Aorta (tissue), 5 donors: Measurements from ENCODE around the gene U2AF2. TPM values are rescaled to one million over a fixed set of nuclear protein-coding genes. Genes with fewer than 3 reads are reported as not detected.

Experiments
- ATAC-seq: fragments of 200-7000 bp; cut with Tn5 transposase; one replicate; pipeline ENCODE4 v1.9.1; 2022; ENCODE audit warnings: moderate library complexity; ENCODE audit not compliant: low FRiP score
- DNase-seq, 2 donors: peaks; one replicate each; pipeline ENCODE4 v3.0.0-alpha.2; 2020
- H3K27ac ChIP-seq, 2 donors: one replicate each; pipeline ENCODE4 v1.5.1; 2013; ENCODE audit warnings: low read length in 2 of 2, mild to moderate bottlenecking in 2 of 2, moderate library complexity in 2 of 2, control low read depth in 1 of 2, inconsistent platforms in 1 of 2, low read depth in 1 of 2
- H3K27me3 ChIP-seq, 2 donors: one replicate each; pipeline ENCODE4 v1.6.1; 2013; ENCODE audit warnings: control low read depth in 1 of 2, low read length in 1 of 2, mild to moderate bottlenecking in 1 of 2, moderate library complexity in 1 of 2; ENCODE audit not compliant: insufficient read depth in 2 of 2, control insufficient read depth in 1 of 2
- H3K36me3 ChIP-seq, 2 donors: one replicate each; pipeline ENCODE4 v1.6.1; 2013; ENCODE audit warnings: control low read depth in 1 of 2, low read length in 1 of 2, mild to moderate bottlenecking in 1 of 2; ENCODE audit not compliant: insufficient read depth in 2 of 2, control insufficient read depth in 1 of 2
- H3K4me1 ChIP-seq, 2 donors: one replicate each; pipeline ENCODE4 v1.6.1; 2013; ENCODE audit warnings: low read length in 2 of 2, control low read depth in 1 of 2, mild to moderate bottlenecking in 1 of 2, moderate library complexity in 1 of 2; ENCODE audit not compliant: insufficient read depth in 2 of 2, control insufficient read depth in 1 of 2
- H3K4me3 ChIP-seq, 2 donors: one replicate each; pipeline ENCODE4 v1.5.1; 2013; ENCODE audit warnings: low read length in 2 of 2, control low read depth in 1 of 2, mild to moderate bottlenecking in 1 of 2
- H3K9me3 ChIP-seq: one replicate; pipeline ENCODE4 v1.6.1; 2013; ENCODE audit warnings: mild to moderate bottlenecking, low read length; ENCODE audit not compliant: control insufficient read depth
- WGBS, 2 donors: extraction: QIAGEN DNeasy Blood & Tissue Kit; methylation state at CpG; one replicate each; pipeline ENCODE4 v1.1.7; 2013; 5-methylcytosine and 5-hydroxymethylcytosine counted together
- intact Hi-C, 2 donors: fragments of 100-400 bp; cut with DNase I; formaldehyde crosslinking; loops; one replicate each; pipeline versions ENCODE4 v1.14.2 to v1.15.0; 2022
- polyA plus RNA-seq, 2 donors: library from polyadenylated mRNA; stranded (reverse); fragments of 200-250 nt; gene quantifications; one replicate each; pipeline ENCODE4 v1.2.3, GENCODE V29; 2013
- total RNA-seq, 2 donors: library from RNA; stranded (reverse); fragmentation: NEBNext Ultra II Directional; extraction: Animal tissue kit (Norgen Biotek cat#: 25700); gene quantifications; one replicate each; pipeline ENCODE4 v1.2.1, GENCODE V29; 2021
- donor health status: healthy with polysubstance abuse.
- donor health status: Bipolar disorder and iron deficiency.
- donor health status: DM: no; HTN: no; CAD: no.
- donor health status: DM: no; HTN: no; CAD: no.
- donor health status: DM: yes; HTN: yes; CAD: no.

U2AF2 gene
- total and polyA plus RNA-seq, 4 donors: 40.6 to 129 (median 89.5) TPM

GRCh38 chr19:55692681-55693081 lies 37.8 kb downstream of the U2AF2 start:
- H3K36me3 ChIP-seq: peaks cover 5 to 23% of the 10 kb centered on the region in 2 donors
- no peak overlapping the region for H3K4me3 ChIP-seq
- intact Hi-C loops: no loop called here
- H3K9me3 ChIP-seq: no peaks in the 10 kb centered on the region
- H3K27ac ChIP-seq: no peak overlapping the region
- ATAC-seq (no peak), DNase-seq (peak in 1 of 2 donors; percentile 75)
- no peaks in the 10 kb centered on the region for H3K4me1 ChIP-seq
- no peaks in the 10 kb centered on the region for H3K27me3 ChIP-seq
- WGBS, 2 donors: 90 to 94% methylated on average over 19 of the region's 19 CpGs

GRCh38 chr19:55693336-55693974 lies 38.6 kb downstream of the U2AF2 start:
- Histone ChIP-seq H3K9me3 (no peaks in the 10 kb centered on the region), H3K36me3 (peaks cover 5 to 23% of the 10 kb centered on the region in 2 donors), H3K27me3 (no peaks in the 10 kb centered on the region), H3K4me1 (no peaks in the 10 kb centered on the region), H3K27ac (no peak overlapping the region), H3K4me3 (no peak overlapping the region)
- DNase-seq (peak in 1 of 2 donors; percentile 69), ATAC-seq (no peak)
- intact Hi-C loops: no loop called here
- 92 to 95% methylated on average over 20 of the region's 20 CpGs for WGBS, 2 donors

- intact Hi-C loops: no loop called here
- no peak overlapping the region for H3K4me3 ChIP-seq
- no peaks in the 10 kb centered on the region for H3K4me1 ChIP-seq
- 87 to 90% methylated on average over 15 of the region's 15 CpGs for WGBS, 2 donors
- H3K27me3 ChIP-seq: no peaks in the 10 kb centered on the region
- peaks cover 5 to 19% of the 10 kb centered on the region in 2 donors for H3K36me3 ChIP-seq
- no peaks in the 10 kb centered on the region for H3K9me3 ChIP-seq
- DNase-seq (peak in 1 of 2 donors; percentile 63), ATAC-seq (no peak)
- H3K27ac ChIP-seq: no peak overlapping the region
These were observed 39.4 kb downstream of the U2AF2 start for GRCh38 chr19:55694241-55694655.

- H3K4me3 ChIP-seq: no peak overlapping the region
- no peaks in the 10 kb centered on the region for H3K9me3 ChIP-seq
- H3K4me1 ChIP-seq: no peaks in the 10 kb centered on the region
- 89 to 92% methylated on average over 37 of the region's 37 CpGs for WGBS, 2 donors
- intact Hi-C loops: no loop called here
- DNase-seq (peak in 1 of 2 donors; percentile 64), ATAC-seq (no peak)
- peaks cover 5 to 17% of the 10 kb centered on the region in 2 donors for H3K36me3 ChIP-seq
- no peak overlapping the region for H3K27ac ChIP-seq
- H3K27me3 ChIP-seq: no peaks in the 10 kb centered on the region
These were observed 40.0 kb downstream of the U2AF2 start for GRCh38 chr19:55694656-55695491.

- ATAC-seq (no peak), DNase-seq (peak in 1 of 2 donors; percentile 58)
- H3K9me3 ChIP-seq: no peaks in the 10 kb centered on the region
- peaks cover 5 to 11% of the 10 kb centered on the region in 2 donors for H3K36me3 ChIP-seq
- no peaks in the 10 kb centered on the region for H3K4me1 ChIP-seq
- intact Hi-C loops: no loop called here
- 88 to 90% methylated on average over 21 to 23 of the region's 23 CpGs for WGBS, 2 donors
- no peaks in the 10 kb centered on the region for H3K27me3 ChIP-seq
- no peak overlapping the region for H3K27ac ChIP-seq
- H3K4me3 ChIP-seq: no peak overlapping the region
These were observed 40.9 kb downstream of the U2AF2 start for GRCh38 chr19:55695511-55696290.

GRCh38 chr19:55696301-55697068 lies 41.6 kb downstream of the U2AF2 start:
- peaks cover 5 to 6% of the 10 kb centered on the region in 2 donors for H3K36me3 ChIP-seq
- WGBS, 2 donors: 91 to 93% methylated on average over 20 of the region's 20 CpGs
- H3K27ac ChIP-seq: no peak overlapping the region
- ATAC-seq: no peak
- H3K9me3 ChIP-seq: no peaks in the 10 kb centered on the region
- H3K4me1 ChIP-seq: no peaks in the 10 kb centered on the region
- DNase-seq: peak in 1 of 2 donors; percentile 50
- H3K27me3 ChIP-seq: no peaks in the 10 kb centered on the region
- intact Hi-C loops: no loop called here
- H3K4me3 ChIP-seq: no peak overlapping the region

GRCh38 chr19:55697069-55697440 lies 42.2 kb downstream of the U2AF2 start:
- peaks cover 4 to 5% of the 10 kb centered on the region in 2 donors for H3K36me3 ChIP-seq
- H3K27me3 ChIP-seq: no peaks in the 10 kb centered on the region
- intact Hi-C loops: no loop called here
- H3K4me3 ChIP-seq: no peak overlapping the region
- 89 to 90% methylated on average over 12 of the region's 12 CpGs for WGBS, 2 donors
- no peaks in the 10 kb centered on the region for H3K4me1 ChIP-seq
- DNase-seq (peak in 1 of 2 donors; percentile 47), ATAC-seq (no peak)
- no peaks in the 10 kb centered on the region for H3K9me3 ChIP-seq
- H3K27ac ChIP-seq: no peak overlapping the region

- intact Hi-C loops: no loop called here
- WGBS, 2 donors: 92 to 93% methylated on average over 8 of the region's 8 CpGs
- H3K27me3 ChIP-seq: no peaks in the 10 kb centered on the region
- no peaks in the 10 kb centered on the region for H3K4me1 ChIP-seq
- ATAC-seq (no peak), DNase-seq (peak in 1 of 2 donors; percentile 45)
- H3K27ac ChIP-seq: no peak overlapping the region
- peaks cover 4 to 5% of the 10 kb centered on the region in 2 donors for H3K36me3 ChIP-seq
- H3K4me3 ChIP-seq: no peak overlapping the region
- H3K9me3 ChIP-seq: no peaks in the 10 kb centered on the region
These were observed 42.9 kb downstream of the U2AF2 start for GRCh38 chr19:55697698-55698097.
